Neural progenitor cell (in vitro differentiated cells): ENCODE data around the gene FGF22.
"Not testable (repeated sequence)": the region's sequence is repeated elsewhere in the genome, so short reads cannot be mapped to it uniquely, and the experiment has no call there.

Experiments
- EZH2 ChIP-seq: fragments of 200-600 bp; sonication (generic); IDR thresholded peaks from 2 replicates; pipeline ENCODE4 v1.6.1; 2017; ENCODE audit warnings: antibody characterized with exemption, mild to moderate bottlenecking, moderate library complexity
- EZH2phosphoT487 ChIP-seq: fragments of 200-600 bp; sonication (generic); IDR thresholded peaks from 2 replicates; pipeline ENCODE4 v1.6.1; 2017; ENCODE audit warnings: antibody characterized with exemption
- TF ChIP-seq, protein P1 (sequence below): fragments of 200-600 bp; sonication (generic); IDR thresholded peaks from 2 replicates; pipeline ENCODE4 v1.5.1; 2017; ENCODE audit warnings: antibody characterized with exemption, mild to moderate bottlenecking

GRCh38 chr19:603779-604178, 35.9 kb upstream of the FGF22 start:
- TF ChIP-seq, protein P1, sequence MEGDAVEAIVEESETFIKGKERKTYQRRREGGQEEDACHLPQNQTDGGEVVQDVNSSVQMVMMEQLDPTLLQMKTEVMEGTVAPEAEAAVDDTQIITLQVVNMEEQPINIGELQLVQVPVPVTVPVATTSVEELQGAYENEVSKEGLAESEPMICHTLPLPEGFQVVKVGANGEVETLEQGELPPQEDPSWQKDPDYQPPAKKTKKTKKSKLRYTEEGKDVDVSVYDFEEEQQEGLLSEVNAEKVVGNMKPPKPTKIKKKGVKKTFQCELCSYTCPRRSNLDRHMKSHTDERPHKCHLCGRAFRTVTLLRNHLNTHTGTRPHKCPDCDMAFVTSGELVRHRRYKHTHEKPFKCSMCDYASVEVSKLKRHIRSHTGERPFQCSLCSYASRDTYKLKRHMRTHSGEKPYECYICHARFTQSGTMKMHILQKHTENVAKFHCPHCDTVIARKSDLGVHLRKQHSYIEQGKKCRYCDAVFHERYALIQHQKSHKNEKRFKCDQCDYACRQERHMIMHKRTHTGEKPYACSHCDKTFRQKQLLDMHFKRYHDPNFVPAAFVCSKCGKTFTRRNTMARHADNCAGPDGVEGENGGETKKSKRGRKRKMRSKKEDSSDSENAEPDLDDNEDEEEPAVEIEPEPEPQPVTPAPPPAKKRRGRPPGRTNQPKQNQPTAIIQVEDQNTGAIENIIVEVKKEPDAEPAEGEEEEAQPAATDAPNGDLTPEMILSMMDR = not testable (repeated sequence)
- not testable (repeated sequence) for TF ChIP-seq EZH2, EZH2phosphoT487
